Measurements from ENCODE around the gene TMEM220.

DNA sequence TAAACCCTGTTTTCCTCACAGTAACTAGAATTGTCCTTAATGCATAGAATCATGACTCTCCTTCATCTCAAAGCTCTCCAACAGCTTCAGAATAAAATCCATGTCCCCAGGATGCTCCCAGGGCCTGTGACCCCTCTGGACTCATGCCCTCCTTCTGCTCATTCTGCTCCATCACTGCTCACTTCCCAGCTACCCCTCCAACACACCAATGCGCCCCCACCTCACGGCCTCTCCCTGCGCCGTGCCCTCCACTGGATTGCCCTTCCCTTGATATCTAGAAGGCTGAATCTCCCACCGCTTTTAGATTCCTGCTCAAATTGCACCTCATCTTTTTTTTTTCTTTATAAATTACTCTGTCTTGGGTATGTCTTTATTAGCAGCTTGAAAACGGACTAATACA lies 12.6 kb upstream of the TMEM220 start:
- TF ChIP-seq ZNF274 (IDR thresholded peaks at IDR 0.05; ENCODE audit: low read depth, low read length) (no peak), YY1 (IDR thresholded peaks at IDR 0.05; ENCODE audit: insufficient read depth, insufficient read length) (no peak), SUZ12 (IDR thresholded peaks at IDR 0.05; ENCODE audit: extremely low read depth, insufficient read depth, insufficient read length) (no peak)

Measured in NT2/D1 (cell line).